ENCODE results near the gene WDR37. TPM values are rescaled to one million over a fixed set of nuclear protein-coding genes. Genes with fewer than 3 reads are reported as not detected.

Gene WDR37
- total RNA-seq, 6 experiments from 2014 or later, result 17.0 to 22.8 (median 18.8) TPM

GRCh38 chr10:1048732-1049424 is 7.3 kb upstream of the WDR37 start, which contains the start of gene IDI1:
Gene IDI1, minus strand, starts transcription at chr10:1049119. Its CDS starts 116 bp downstream, at chr10:1049003.
- Mint-ChIP-seq H3K27me3 (ENCODE audit: insufficient read depth) (peaks cover 2% of the 10 kb centered on the region), H3K36me3 (ENCODE audit: low read depth) (peaks cover 18% of the 10 kb centered on the region), H3K4me3 (peak within 1 kb of the TSS; percentile 96), H3K27ac (peak within 1 kb of the TSS; percentile 99), H3K4me1 (ENCODE audit: low read depth) (peaks cover 45% of the 10 kb centered on the region), H3K9me3 (no peaks in the 10 kb centered on the region)
- peak; percentile 98 for DNase-seq
- TF ChIP-seq CTCF (IDR thresholded peaks at IDR 0.05), result no peak

- Mint-ChIP-seq H3K4me1 (ENCODE audit: low read depth) (peaks cover 51% of the 10 kb centered on the region), H3K36me3 (ENCODE audit: low read depth) (peaks cover 21% of the 10 kb centered on the region), H3K27me3 (ENCODE audit: insufficient read depth) (peaks cover 2% of the 10 kb centered on the region), H3K9me3 (no peaks in the 10 kb centered on the region), H3K27ac (peak overlapping the region; percentile 99), H3K4me3 (peak overlapping the region; percentile 96)
- DNase-seq, result no peak
- no peak for TF ChIP-seq CTCF (IDR thresholded peaks at IDR 0.05)
Measured at GRCh38 chr10:1049425-1049958, 6.7 kb upstream of the WDR37 start.

- no peak for TF ChIP-seq CTCF (IDR thresholded peaks at IDR 0.05)
- no peaks in the 10 kb centered on the region for H3K9me3 Mint-ChIP-seq
- peaks cover 21% of the 10 kb centered on the region for H3K36me3 Mint-ChIP-seq (ENCODE audit: low read depth)
- H3K4me3 Mint-ChIP-seq, result peak overlapping the region; percentile 96
- no peak for DNase-seq
- peaks cover 57% of the 10 kb centered on the region for H3K4me1 Mint-ChIP-seq (ENCODE audit: low read depth)
- H3K27ac Mint-ChIP-seq, result peak overlapping the region; percentile 99
- H3K27me3 Mint-ChIP-seq (ENCODE audit: insufficient read depth), result peaks cover 2% of the 10 kb centered on the region
Measured at GRCh38 chr10:1050145-1050544, 6.0 kb upstream of the WDR37 start.

GRCh38 chr10:1050554-1050953 is 5.6 kb upstream of the WDR37 start:
- TF ChIP-seq CTCF (IDR thresholded peaks at IDR 0.05), result no peak
- Mint-ChIP-seq H3K4me3 (peak overlapping the region; percentile 96), H3K27me3 (ENCODE audit: insufficient read depth) (peaks cover 2% of the 10 kb centered on the region; the same call in 1 of the 2 replicates), H3K4me1 (ENCODE audit: low read depth) (peaks cover 57% of the 10 kb centered on the region), H3K27ac (peak overlapping the region; percentile 99; the same call in 1 of the 2 replicates), H3K36me3 (ENCODE audit: low read depth) (peaks cover 21% of the 10 kb centered on the region), H3K9me3 (no peaks in the 10 kb centered on the region)
- no peak for DNase-seq

GRCh38 chr10:1054684-1055083 is 1.5 kb upstream of the WDR37 start:
- no peak for TF ChIP-seq CTCF (IDR thresholded peaks at IDR 0.05)
- Mint-ChIP-seq H3K27me3 (ENCODE audit: insufficient read depth) (no peaks in the 10 kb centered on the region; the same call in 1 of the 2 replicates), H3K4me3 (peak overlapping the region; percentile 99), H3K36me3 (ENCODE audit: low read depth) (peaks cover 11% of the 10 kb centered on the region; the same call in 1 of the 2 replicates), H3K27ac (peak overlapping the region; percentile 61; the same call in 1 of the 2 replicates), H3K4me1 (ENCODE audit: low read depth) (peaks cover 59% of the 10 kb centered on the region), H3K9me3 (no peaks in the 10 kb centered on the region)
- DNase-seq, result no peak
